GM23248 (cell line): ENCODE data around the gene HOXA9. TPM values are rescaled to one million over a fixed set of nuclear protein-coding genes. Genes with fewer than 3 reads are reported as not detected.

Source experiments
- DNase-seq: peaks from one replicate; pipeline ENCODE4 v3.0.0-alpha.2; 2015
- H2AFZ ChIP-seq: fragments of 200-600 bp; sonication (generic); 2 replicates; pipeline ENCODE4 v1.6.1; 2016; ENCODE audit warnings: antibody characterized with exemption
- H3F3A ChIP-seq: fragments of 200-600 bp; sonication (generic); 2 replicates; pipeline ENCODE4 v1.6.1; 2016; ENCODE audit warnings: mild to moderate bottlenecking, antibody characterized with exemption, mixed run types; ENCODE audit not compliant: insufficient read depth
- H3K27ac ChIP-seq: fragments of 200-600 bp; sonication (generic); 2 replicates; pipeline ENCODE4 v1.5.1; 2016; ENCODE audit warnings: mild to moderate bottlenecking
- H3K27me3 ChIP-seq: fragments of 200-600 bp; sonication (generic); replicated peaks from 2 replicates; pipeline ENCODE4 v1.6.1; 2016; ENCODE audit warnings: mild to moderate bottlenecking; ENCODE audit not compliant: insufficient read depth
- H3K36me3 ChIP-seq: fragments of 200-600 bp; sonication (generic); 2 replicates; pipeline ENCODE4 v1.6.1; 2016; ENCODE audit warnings: low read depth, mild to moderate bottlenecking
- H3K4me1 ChIP-seq: fragments of 200-600 bp; sonication (generic); 2 replicates; pipeline ENCODE4 v1.6.1; 2016; ENCODE audit warnings: mild to moderate bottlenecking; ENCODE audit not compliant: insufficient read depth
- H3K4me2 ChIP-seq: fragments of 200-600 bp; sonication (generic); one replicate; pipeline ENCODE4 v1.6.1; 2016; ENCODE audit warnings: mild to moderate bottlenecking; ENCODE audit not compliant: unreplicated experiment
- H3K4me3 ChIP-seq: fragments of 200-600 bp; sonication (generic); 2 replicates; pipeline ENCODE4 v1.5.1; 2016; ENCODE audit warnings: mild to moderate bottlenecking
- H3K79me2 ChIP-seq: fragments of 200-600 bp; sonication (generic); 2 replicates; pipeline ENCODE4 v1.6.1; 2016; ENCODE audit warnings: mild to moderate bottlenecking; ENCODE audit not compliant: insufficient read depth
- H3K9ac ChIP-seq: fragments of 200-600 bp; sonication (generic); 2 replicates; pipeline ENCODE4 v1.6.1; 2016; ENCODE audit warnings: mild to moderate bottlenecking
- H3K9me2 ChIP-seq: fragments of 200-600 bp; sonication (generic); 2 replicates; pipeline ENCODE4 v1.6.1; 2016; ENCODE audit warnings: mixed run types, mild to moderate bottlenecking, moderate library complexity; ENCODE audit not compliant: insufficient read depth
- H3K9me3 ChIP-seq: fragments of 200-600 bp; sonication (generic); one replicate; pipeline ENCODE4 v1.6.1; 2017; ENCODE audit warnings: low read depth
- H4K20me1 ChIP-seq: fragments of 200-600 bp; sonication (generic); 2 replicates; pipeline ENCODE4 v1.6.0; 2016; ENCODE audit not compliant: insufficient read depth
- EZH2 ChIP-seq: fragments of 200-600 bp; sonication (generic); IDR thresholded peaks from 2 replicates; pipeline ENCODE4 v1.6.1; 2018; ENCODE audit warnings: antibody characterized with exemption, mild to moderate bottlenecking; ENCODE audit not compliant: insufficient read depth, poor library complexity, severe bottlenecking
- EZH2phosphoT487 ChIP-seq: fragments of 200-600 bp; sonication (generic); IDR thresholded peaks from 2 replicates; pipeline ENCODE4 v1.6.1; 2018; ENCODE audit warnings: antibody characterized with exemption, moderate library complexity, mild to moderate bottlenecking, low read depth; ENCODE audit not compliant: insufficient read depth
- WGBS, 2 experiments: methylation state at CpG; one replicate each; pipeline ENCODE4 v1.1.6; 2015 to 2017; ENCODE audit warnings: low lambda C conversion rate in 2 of 2, low coverage in 1 of 2; ENCODE audit errors: missing lambda C conversion rate in 2 of 2; 5-methylcytosine and 5-hydroxymethylcytosine counted together
- in situ Hi-C: fragments of 300-500 bp; cut with MboI; formaldehyde crosslinking; loops from 2 replicates; pipeline ENCODE4 v1.15.0; 2020
- polyA plus RNA-seq: library from polyadenylated mRNA; unstranded; fragments of >200 nt; fragmentation: Nextera tagmentation; extraction: Ambion mirVana; gene quantifications from 2 replicates; pipeline ENCODE4 v1.2.1, GENCODE V29; 2016
- total RNA-seq: library from RNA; depleted of rRNA; stranded (reverse); fragments of >200 nt; shearing (Covaris generic); gene quantifications from 2 replicates; pipeline ENCODE4 v1.2.3, GENCODE V29; 2014

Gene HOXA9
- total and polyA plus RNA-seq, 2 experiments from 2014 or later = 28.3 to 43.7 TPM

DNA sequence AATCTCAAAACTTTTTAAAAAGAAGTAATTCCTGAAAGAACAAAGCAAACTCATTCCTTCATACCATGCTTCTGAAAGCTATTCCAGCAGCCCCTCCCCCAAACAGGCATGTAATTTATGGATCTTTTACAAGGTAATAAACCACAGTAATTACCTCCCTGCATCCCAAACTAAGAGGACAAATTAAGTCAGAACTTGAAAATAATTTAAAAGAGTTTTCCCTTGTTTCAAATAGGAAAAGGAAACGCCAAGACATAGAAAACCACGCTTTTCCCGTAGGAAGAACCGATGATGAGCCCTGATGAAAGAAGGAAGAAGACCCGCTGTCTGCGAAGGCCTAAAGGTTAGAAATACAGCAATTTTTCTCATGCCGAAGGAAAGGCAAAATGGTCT, 43.7 kb downstream of the HOXA9 start:
- H3F3A ChIP-seq = no peaks in the 10 kb centered on the region
- no peaks in the 10 kb centered on the region for H4K20me1 ChIP-seq
- H3K79me2 ChIP-seq = no peaks in the 10 kb centered on the region
- no peaks in the 10 kb centered on the region for H3K9me2 ChIP-seq
- no peaks in the 10 kb centered on the region for H3K4me1 ChIP-seq
- H3K27me3 ChIP-seq = no peaks in the 10 kb centered on the region
- DNase-seq = no peak
- no peak overlapping the region for H3K27ac ChIP-seq
- H3K36me3 ChIP-seq = no peaks in the 10 kb centered on the region
- H3K9me3 ChIP-seq = no peaks in the 10 kb centered on the region
- H3K4me2 ChIP-seq = no peak overlapping the region
- H3K9ac ChIP-seq = no peak overlapping the region
- H2AFZ ChIP-seq = no peak overlapping the region
- 97 to 99% methylated on average over 7 of the region's 7 CpGs for WGBS, 2 experiments
- in situ Hi-C loops = no loop called here
- H3K4me3 ChIP-seq = no peak overlapping the region
- TF ChIP-seq EZH2 (no peak), EZH2phosphoT487 (no peak)

DNA sequence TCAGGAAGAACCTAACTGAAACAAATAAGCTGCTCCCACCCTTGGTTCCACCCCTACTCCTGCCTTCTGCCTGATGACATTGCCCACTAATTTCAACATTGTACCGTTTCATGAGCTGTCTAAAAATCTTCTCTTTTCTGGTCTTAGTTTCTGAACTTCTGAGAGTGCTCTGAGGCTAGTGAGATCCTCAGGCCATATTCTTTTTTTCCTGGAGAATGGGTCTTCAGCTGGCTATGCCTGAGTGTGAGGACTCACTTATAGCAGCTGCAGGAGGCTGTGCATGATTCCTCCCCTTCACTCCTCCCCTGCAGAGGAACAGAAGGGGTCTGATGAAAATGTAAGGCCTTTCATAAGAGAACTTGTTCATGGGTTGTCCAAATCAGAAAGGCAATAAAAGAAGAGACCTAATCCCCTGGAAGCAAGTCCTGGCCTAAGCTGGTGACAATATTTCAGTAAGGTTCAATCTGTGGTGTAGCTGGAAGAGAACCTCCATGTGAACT, 45.9 kb downstream of the HOXA9 start:
- no peak for DNase-seq
- 86 to 88% methylated on average over 1 of the region's 1 CpG for WGBS, 2 experiments

DNA sequence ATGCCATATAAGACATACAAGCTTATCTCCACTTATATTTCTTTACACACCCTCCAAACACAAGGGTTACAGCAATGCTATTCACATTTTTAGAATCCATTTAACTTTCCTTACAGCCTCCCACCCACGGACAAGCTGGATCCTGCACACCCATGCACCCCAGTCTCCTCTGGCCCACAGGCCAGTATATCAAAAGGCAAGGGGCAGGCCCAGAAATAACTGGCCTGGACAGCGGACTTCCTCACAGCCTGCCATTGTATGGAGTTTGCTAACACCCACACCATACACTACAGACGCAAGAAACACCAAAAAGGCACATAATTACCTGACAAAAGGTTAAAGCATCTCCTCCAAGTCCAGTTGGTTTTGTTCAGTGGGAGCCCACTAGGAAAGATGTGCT, 46.8 kb downstream of the HOXA9 start:
- no peak overlapping the region for H3K9ac ChIP-seq
- no peaks in the 10 kb centered on the region for H3K9me3 ChIP-seq
- H3K9me2 ChIP-seq = no peaks in the 10 kb centered on the region
- H3K4me3 ChIP-seq = no peak overlapping the region
- no peak overlapping the region for H3K4me2 ChIP-seq
- H3K79me2 ChIP-seq = no peaks in the 10 kb centered on the region
- no peak overlapping the region for H3K27ac ChIP-seq
- DNase-seq = no peak
- WGBS, 2 experiments = 71 to 88% methylated on average over 3 of the region's 3 CpGs
- H2AFZ ChIP-seq = no peak overlapping the region
- no peaks in the 10 kb centered on the region for H3K36me3 ChIP-seq
- H3F3A ChIP-seq = no peaks in the 10 kb centered on the region
- TF ChIP-seq EZH2 (no peak), EZH2phosphoT487 (no peak)
- in situ Hi-C loops = no loop called here
- H4K20me1 ChIP-seq = no peaks in the 10 kb centered on the region
- H3K4me1 ChIP-seq = no peaks in the 10 kb centered on the region
- no peaks in the 10 kb centered on the region for H3K27me3 ChIP-seq

More for the DNA sequence above, 45.9 kb downstream of the HOXA9 start:
- Histone ChIP-seq H3K4me3 (no peak overlapping the region), H4K20me1 (no peaks in the 10 kb centered on the region), H3K4me2 (no peak overlapping the region), H3K36me3 (no peaks in the 10 kb centered on the region), H3K9ac (no peak overlapping the region), H2AFZ (no peak overlapping the region), H3K79me2 (no peaks in the 10 kb centered on the region), H3K27me3 (no peaks in the 10 kb centered on the region), H3K9me2 (no peaks in the 10 kb centered on the region), H3K27ac (no peak overlapping the region), H3K9me3 (no peaks in the 10 kb centered on the region), H3K4me1 (no peaks in the 10 kb centered on the region), H3F3A (no peaks in the 10 kb centered on the region)
- TF ChIP-seq EZH2 = no peak
- no peak for TF ChIP-seq EZH2phosphoT487
- in situ Hi-C loops = no loop called here

DNA sequence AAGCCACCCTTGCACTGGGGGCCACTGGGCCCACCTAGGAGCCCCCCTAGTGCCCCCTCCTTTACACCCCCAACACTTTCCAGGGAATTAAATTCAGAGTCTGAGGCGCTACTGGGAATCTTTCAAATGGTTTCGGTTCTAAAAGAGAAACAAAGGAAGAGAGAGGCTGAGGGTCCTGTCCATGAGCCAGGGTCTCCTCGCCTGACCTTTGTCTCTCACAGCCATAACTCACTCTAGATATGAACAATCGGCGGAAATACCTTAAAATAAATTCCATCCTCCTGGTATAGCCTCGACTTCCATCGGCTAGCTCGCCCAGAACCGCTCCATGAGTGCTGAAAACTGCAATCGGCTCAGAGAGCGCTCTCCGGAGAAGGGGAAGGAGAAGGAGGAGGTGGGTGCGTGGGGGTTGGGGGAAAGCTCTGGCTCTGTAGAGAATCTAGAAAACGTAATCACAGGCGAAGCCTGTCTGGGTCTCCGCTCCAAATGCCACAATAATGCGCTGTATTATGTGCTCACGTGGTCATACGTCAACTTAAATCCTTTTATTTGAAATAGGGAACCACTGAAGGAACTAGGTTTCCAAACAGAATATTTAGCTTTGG, 47.3 kb downstream of the HOXA9 start:
- H3K9me3 ChIP-seq = no peaks in the 10 kb centered on the region
- H3F3A ChIP-seq = no peaks in the 10 kb centered on the region
- no peak overlapping the region for H3K27ac ChIP-seq
- H3K9me2 ChIP-seq = no peaks in the 10 kb centered on the region
- TF ChIP-seq EZH2phosphoT487 (no peak), EZH2 (no peak)
- DNase-seq = no peak
- no peak overlapping the region for H2AFZ ChIP-seq
- in situ Hi-C loops = no loop called here
- H3K9ac ChIP-seq = no peak overlapping the region
- H3K4me3 ChIP-seq = no peak overlapping the region
- H3K79me2 ChIP-seq = no peaks in the 10 kb centered on the region
- 88 to 91% methylated on average over 19 of the region's 19 CpGs for WGBS, 2 experiments
- no peaks in the 10 kb centered on the region for H4K20me1 ChIP-seq
- no peaks in the 10 kb centered on the region for H3K4me1 ChIP-seq
- no peaks in the 10 kb centered on the region for H3K36me3 ChIP-seq
- H3K27me3 ChIP-seq = no peaks in the 10 kb centered on the region
- H3K4me2 ChIP-seq = no peak overlapping the region
